PC-9 (cell line): Measurements from ENCODE around the gene PTPRR. TPM values are rescaled to one million over a fixed set of nuclear protein-coding genes. Genes with fewer than 3 reads are reported as not detected.

ENCODE experiments used
- BruUV-seq: library from RNA; stranded (reverse); fragments of 400-500 nt; replicated peaks from 2 replicates; lab custom pipeline; 2021; lab: Mats Ljungman, UMichigan
- CTCF ChIA-PET: fragments of 300-600 bp; sonication (Branson Sonifier 250); formaldehyde crosslinking; loops from one replicate; lab custom pipeline; 2022; ENCODE audit warnings: antibody characterized with exemption; lab: Charles Lee
- POLR2A ChIA-PET: fragments of 300-600 bp; sonication (Branson Sonifier 250); formaldehyde crosslinking; loops from one replicate; lab custom pipeline; 2022; ENCODE audit warnings: antibody characterized with exemption; ENCODE audit not compliant: unreplicated experiment; lab: Charles Lee
- DNase-seq, 2 experiments: peaks; one replicate each; pipeline versions ENCODE4 v3.0.0 to v3.0.0-alpha.2; 2015 to 2022; ENCODE audit warnings: mixed read lengths in 1 of 2
- H2AFZ ChIP-seq: fragments of 200-600 bp; sonication (generic); 2 replicates; pipeline ENCODE4 v1.8.1; 2017; ENCODE audit warnings: antibody characterized with exemption
- H3F3A ChIP-seq: fragments of 200-600 bp; sonication (generic); 2 replicates; pipeline ENCODE4 v1.8.1; 2017; ENCODE audit warnings: antibody characterized with exemption, mild to moderate bottlenecking, low read depth; ENCODE audit not compliant: insufficient read depth
- H3K27ac ChIP-seq: fragments of 200-600 bp; sonication (generic); 2 replicates; pipeline ENCODE4 v1.6.1; 2016; ENCODE audit warnings: mixed run types
- H3K27me3 ChIP-seq: fragments of 200-600 bp; sonication (generic); 2 replicates; pipeline ENCODE4 v1.6.1; 2016; ENCODE audit warnings: low read depth, mixed run types; ENCODE audit not compliant: insufficient read depth
- H3K36me3 ChIP-seq: fragments of 200-600 bp; sonication (generic); 2 replicates; pipeline ENCODE4 v1.6.1; 2016; ENCODE audit warnings: low read depth, mixed run types
- H3K4me1 ChIP-seq: fragments of 200-600 bp; sonication (generic); replicated peaks from 2 replicates; pipeline ENCODE4 v1.6.1; 2016; ENCODE audit warnings: mixed run types; ENCODE audit not compliant: insufficient read depth
- H3K4me2 ChIP-seq: fragments of 200-600 bp; sonication (generic); 2 replicates; pipeline ENCODE4 v1.6.1; 2017; ENCODE audit warnings: mixed run types
- H3K4me3 ChIP-seq: fragments of 200-600 bp; sonication (generic); 2 replicates; pipeline ENCODE4 v1.6.1; 2016; ENCODE audit warnings: mixed run types
- H3K79me2 ChIP-seq: fragments of 200-600 bp; sonication (generic); 2 replicates; pipeline ENCODE4 v1.6.1; 2017; ENCODE audit warnings: low read depth, mixed run types
- H3K9me2 ChIP-seq: fragments of 200-600 bp; sonication (generic); 2 replicates; pipeline ENCODE4 v1.8.1; 2017; ENCODE audit warnings: mild to moderate bottlenecking; ENCODE audit not compliant: insufficient read depth
- H3K9me3 ChIP-seq: fragments of 200-600 bp; sonication (generic); 2 replicates; pipeline ENCODE4 v1.8.1; 2016; ENCODE audit warnings: low read depth; ENCODE audit not compliant: insufficient read depth
- H4K20me1 ChIP-seq: fragments of 200-600 bp; sonication (generic); 2 replicates; pipeline ENCODE4 v1.8.1; 2017; ENCODE audit not compliant: insufficient read depth
- EZH2 ChIP-seq: fragments of 200-600 bp; sonication (generic); IDR thresholded peaks from 2 replicates; pipeline ENCODE4 v1.8.0; 2017; ENCODE audit warnings: antibody characterized with exemption, low read depth
- intact Hi-C: fragments of 100-400 bp; cut with micrococcal nuclease; formaldehyde crosslinking; loops from one replicate; pipeline ENCODE4 v1.10.0; 2022; ENCODE audit not compliant: unreplicated experiment
- total RNA-seq: library from RNA; stranded (reverse); gene quantifications from 2 replicates; pipeline ENCODE4 v1.2.3, GENCODE V29; 2021
- TF ChIP-seq, protein P1 (sequence below): fragments of 200-600 bp; sonication (generic); conservative IDR thresholded peaks from 2 replicates; pipeline ENCODE4 v1.6.1; 2017; ENCODE audit warnings: mixed run types, antibody characterized with exemption, mild to moderate bottlenecking, moderate library complexity

PTPRR gene
- total RNA-seq, 1 experiment from 2014 or later, result 12.2 TPM

DNA sequence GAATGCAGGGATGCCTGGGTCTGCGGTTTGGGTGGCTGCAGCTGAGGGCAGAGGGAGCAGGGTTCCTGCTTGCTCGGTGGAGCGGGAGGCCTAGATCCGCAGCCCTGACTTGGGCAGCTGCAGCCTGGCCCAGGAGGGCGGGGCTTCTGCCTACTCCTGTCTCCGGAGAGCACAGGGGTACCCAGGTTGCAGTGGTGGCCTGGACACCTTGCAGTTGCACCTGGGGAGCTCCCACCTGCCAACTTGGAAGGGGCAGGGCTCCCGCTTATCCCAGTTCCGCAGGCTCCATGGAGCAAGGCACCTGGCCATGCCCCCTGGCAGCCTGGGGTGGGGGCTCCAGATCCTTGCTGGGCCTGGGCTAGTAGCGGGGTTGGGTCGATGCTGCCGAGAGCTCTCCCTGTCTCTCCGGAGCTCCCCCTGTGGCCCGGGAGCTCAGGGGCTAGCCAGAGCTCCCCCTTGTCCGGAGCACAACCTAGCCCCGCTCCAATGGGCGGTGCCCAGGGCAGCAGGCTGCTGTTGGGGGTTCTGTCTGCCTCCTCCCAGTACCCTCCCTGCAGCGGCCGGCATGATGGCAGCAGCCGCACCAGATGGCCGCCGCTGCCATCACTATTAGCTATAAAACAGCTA is 136.4 kb downstream of the PTPRR start:
- no peaks in the 10 kb centered on the region for H3K36me3 ChIP-seq
- CTCF ChIA-PET, result no interaction called here
- H3F3A ChIP-seq, result no peaks in the 10 kb centered on the region
- H3K27ac ChIP-seq, result no peak overlapping the region
- no TSS peak for BruUV-seq
- no peak overlapping the region for H3K4me2 ChIP-seq
- H3K9me3 ChIP-seq, result no peaks in the 10 kb centered on the region
- POLR2A ChIA-PET, result no interaction called here
- TF ChIP-seq, protein P1, sequence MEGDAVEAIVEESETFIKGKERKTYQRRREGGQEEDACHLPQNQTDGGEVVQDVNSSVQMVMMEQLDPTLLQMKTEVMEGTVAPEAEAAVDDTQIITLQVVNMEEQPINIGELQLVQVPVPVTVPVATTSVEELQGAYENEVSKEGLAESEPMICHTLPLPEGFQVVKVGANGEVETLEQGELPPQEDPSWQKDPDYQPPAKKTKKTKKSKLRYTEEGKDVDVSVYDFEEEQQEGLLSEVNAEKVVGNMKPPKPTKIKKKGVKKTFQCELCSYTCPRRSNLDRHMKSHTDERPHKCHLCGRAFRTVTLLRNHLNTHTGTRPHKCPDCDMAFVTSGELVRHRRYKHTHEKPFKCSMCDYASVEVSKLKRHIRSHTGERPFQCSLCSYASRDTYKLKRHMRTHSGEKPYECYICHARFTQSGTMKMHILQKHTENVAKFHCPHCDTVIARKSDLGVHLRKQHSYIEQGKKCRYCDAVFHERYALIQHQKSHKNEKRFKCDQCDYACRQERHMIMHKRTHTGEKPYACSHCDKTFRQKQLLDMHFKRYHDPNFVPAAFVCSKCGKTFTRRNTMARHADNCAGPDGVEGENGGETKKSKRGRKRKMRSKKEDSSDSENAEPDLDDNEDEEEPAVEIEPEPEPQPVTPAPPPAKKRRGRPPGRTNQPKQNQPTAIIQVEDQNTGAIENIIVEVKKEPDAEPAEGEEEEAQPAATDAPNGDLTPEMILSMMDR, result no peak
- H3K27me3 ChIP-seq, result no peaks in the 10 kb centered on the region
- H3K79me2 ChIP-seq, result no peaks in the 10 kb centered on the region
- no peaks in the 10 kb centered on the region for H3K4me1 ChIP-seq
- no peaks in the 10 kb centered on the region for H3K9me2 ChIP-seq
- no peak overlapping the region for H3K4me3 ChIP-seq
- no peak for DNase-seq
- H4K20me1 ChIP-seq, result no peaks in the 10 kb centered on the region
- no peak overlapping the region for H2AFZ ChIP-seq
- intact Hi-C loops, result no loop called here

- Histone ChIP-seq H3K4me2 (no peak overlapping the region), H3K36me3 (no peaks in the 10 kb centered on the region), H3F3A (no peaks in the 10 kb centered on the region), H3K27ac (no peak overlapping the region), H4K20me1 (no peaks in the 10 kb centered on the region), H3K4me3 (no peak overlapping the region), H3K9me2 (no peaks in the 10 kb centered on the region), H3K27me3 (no peaks in the 10 kb centered on the region), H2AFZ (no peak overlapping the region), H3K9me3 (no peaks in the 10 kb centered on the region), H3K4me1 (no peaks in the 10 kb centered on the region), H3K79me2 (no peaks in the 10 kb centered on the region)
- BruUV-seq, result no TSS peak
- no peak for TF ChIP-seq EZH2
- TF ChIP-seq, protein P1, result no peak
- intact Hi-C loops, result no loop called here
- CTCF ChIA-PET, result no interaction called here
- POLR2A ChIA-PET, result no interaction called here
- DNase-seq, result no peak
Measured at GRCh38 chr12:70783455-70783854, 137.1 kb downstream of the PTPRR start.

DNA sequence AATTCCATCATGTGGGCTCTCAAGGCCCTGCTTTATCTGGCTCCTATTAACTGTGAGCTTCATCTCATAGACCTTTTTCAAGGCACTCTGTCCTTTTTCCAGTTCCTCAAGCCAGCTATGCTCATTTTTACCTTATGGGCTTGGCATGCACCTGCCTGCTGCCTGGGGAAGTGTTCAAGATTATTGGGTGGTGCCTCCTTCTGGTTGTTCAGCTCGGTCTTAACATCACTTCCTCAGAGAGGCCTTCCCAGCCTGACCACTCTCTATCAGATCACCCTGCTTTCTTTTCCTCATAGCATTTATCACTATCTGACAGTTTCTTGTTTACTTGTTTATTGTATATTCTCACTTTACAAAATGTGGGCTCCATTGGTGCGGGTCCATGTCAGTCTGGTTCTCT is 141.3 kb downstream of the PTPRR start:
- H4K20me1 ChIP-seq, result no peaks in the 10 kb centered on the region
- no peak overlapping the region for H3K4me2 ChIP-seq
- no peaks in the 10 kb centered on the region for H3K27me3 ChIP-seq
- BruUV-seq, result no TSS peak
- H2AFZ ChIP-seq, result peak overlapping the region; percentile 27; the same call in 1 of the 2 replicates
- H3K36me3 ChIP-seq, result no peaks in the 10 kb centered on the region
- TF ChIP-seq EZH2, result no peak
- TF ChIP-seq, protein P1, result no peak
- no peak overlapping the region for H3K4me3 ChIP-seq
- no peaks in the 10 kb centered on the region for H3K9me2 ChIP-seq
- DNase-seq, result no peak
- ChIA-PET CTCF (no interaction called here), POLR2A (no interaction called here)
- no peak overlapping the region for H3K27ac ChIP-seq
- intact Hi-C loops, result no loop called here
- no peaks in the 10 kb centered on the region for H3K9me3 ChIP-seq
- no peaks in the 10 kb centered on the region for H3F3A ChIP-seq
- 0 out of 2 replicates have a peak, but pooled peaks cover under 1% of the 10 kb centered on the region for H3K4me1 ChIP-seq
- no peaks in the 10 kb centered on the region for H3K79me2 ChIP-seq
